HG03520 (cell line): ENCODE measurements around the gene ARID5A.
A peak's percentile ranks its signal among the peaks of the same experiment; 100 is the strongest.
"Not testable (repeated sequence)": the region's sequence is repeated elsewhere in the genome, so short reads cannot be mapped to it uniquely, and the experiment has no call there.

Experiments
- ATAC-seq: cut with Tn5 transposase; IDR thresholded peaks from one replicate; pipeline ENCODE4 v1.9.1; 2021; ENCODE audit warnings: mild to moderate bottlenecking, moderate library complexity; ENCODE audit not compliant: unreplicated experiment

Gene ARID5A

DNA sequence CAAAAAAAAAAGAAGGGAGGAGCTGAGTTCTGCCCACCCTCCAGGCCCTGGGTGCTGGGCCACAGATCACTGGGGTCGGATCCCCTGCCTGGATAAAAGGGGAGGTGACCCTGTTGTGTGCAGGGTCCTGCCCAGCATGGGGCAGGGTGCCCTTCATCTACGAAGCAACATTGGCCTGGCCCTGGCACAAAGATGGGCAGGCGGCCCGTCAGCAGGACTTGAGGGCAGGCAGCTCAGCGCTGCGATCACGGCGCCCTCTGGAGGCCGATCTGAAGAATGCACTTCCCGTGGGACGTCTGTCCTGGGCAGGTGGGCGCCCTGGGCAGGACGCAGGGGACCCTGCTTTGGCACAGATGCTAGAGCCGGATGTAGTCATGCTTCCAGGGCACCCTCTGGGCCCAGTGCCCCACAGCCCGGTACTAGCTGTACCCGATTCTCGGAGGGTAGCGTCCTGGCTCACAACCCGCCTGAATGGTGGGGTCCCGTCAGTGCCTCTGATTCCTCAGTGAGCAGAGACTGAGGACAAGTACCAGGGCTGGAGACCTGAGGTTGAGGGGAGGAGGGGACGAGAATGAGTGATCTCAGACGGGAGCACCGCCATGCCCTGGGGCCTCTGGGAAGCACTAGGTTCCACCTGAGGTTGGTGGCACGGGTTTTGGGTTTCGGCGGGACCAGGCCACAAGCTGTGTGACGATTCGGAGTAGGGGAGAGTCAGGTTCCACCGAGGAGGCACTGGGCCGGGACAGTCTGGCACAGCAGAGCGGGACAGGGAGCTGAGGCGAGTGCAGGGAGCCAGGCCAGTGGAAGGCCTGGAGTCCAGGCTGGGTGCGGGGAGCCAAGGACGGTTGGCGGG lies 18.0 kb downstream of the ARID5A start:
- ATAC-seq = peak; percentile 58

DNA sequence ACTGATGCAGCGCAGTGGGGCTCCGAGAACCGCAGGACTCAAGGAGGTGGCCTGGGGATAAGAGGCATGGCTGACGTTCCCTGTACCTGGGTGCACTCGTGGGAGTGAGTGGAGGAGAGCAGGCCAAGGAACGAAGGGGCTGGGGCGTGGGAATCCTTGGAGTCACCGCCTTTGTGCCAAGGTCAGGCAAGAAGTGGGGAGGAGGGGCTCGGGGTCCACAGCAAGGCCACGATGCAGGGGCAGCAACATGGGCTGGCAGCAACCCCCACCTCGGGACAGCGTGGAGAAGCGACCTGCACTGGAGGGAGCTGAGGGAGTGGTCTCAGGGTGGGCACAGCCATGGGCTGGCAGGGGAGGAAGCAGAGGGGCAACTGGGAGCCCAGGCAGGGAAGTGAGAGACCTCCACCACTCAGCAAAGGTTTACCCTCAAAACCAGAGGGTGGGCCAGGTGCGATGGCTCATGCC lies 18.6 kb downstream of the ARID5A start:
- ATAC-seq = no peak

DNA sequence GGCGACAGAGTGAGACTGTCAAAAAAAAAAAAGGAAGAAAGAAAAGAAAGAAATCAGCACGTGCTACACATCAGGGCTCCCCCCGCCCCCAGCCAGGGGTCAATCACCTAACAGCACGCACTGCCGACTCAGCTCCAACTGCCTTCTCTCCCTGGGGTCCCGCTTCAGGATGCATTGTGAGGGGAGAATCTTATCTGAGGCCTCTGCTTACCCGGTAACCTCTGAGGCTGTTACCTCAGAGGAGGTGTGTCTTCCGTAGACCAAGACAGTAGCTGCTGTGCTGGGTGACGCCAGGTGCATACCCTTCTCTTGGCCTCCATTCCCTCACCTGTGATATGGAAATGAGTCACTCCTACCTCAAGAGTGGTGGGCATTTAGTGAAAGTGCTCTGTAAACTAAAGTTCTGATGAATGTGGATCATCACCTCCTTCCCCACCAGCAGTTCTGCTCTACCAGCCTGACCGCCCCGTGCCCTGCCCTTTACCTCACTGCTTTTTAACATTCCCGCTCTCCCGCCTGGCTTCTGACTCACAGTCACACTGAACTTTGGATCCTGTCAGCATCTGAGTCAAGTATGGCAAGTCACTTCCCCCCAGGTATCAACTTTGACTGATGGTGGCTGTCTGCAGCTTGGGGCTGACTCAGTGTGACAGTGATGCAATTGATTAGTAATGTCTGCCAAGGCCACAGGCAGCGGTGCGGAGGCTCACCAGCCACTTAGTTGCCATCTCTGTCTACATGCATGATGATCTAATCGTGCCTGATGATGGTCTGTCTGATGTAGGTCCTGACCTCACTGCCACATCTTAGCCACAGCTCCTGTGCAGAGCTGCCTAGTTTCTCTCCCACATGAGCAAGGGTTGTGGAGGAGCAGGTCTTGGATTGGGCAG lies 20.1 kb downstream of the ARID5A start:
- no peak for ATAC-seq

DNA sequence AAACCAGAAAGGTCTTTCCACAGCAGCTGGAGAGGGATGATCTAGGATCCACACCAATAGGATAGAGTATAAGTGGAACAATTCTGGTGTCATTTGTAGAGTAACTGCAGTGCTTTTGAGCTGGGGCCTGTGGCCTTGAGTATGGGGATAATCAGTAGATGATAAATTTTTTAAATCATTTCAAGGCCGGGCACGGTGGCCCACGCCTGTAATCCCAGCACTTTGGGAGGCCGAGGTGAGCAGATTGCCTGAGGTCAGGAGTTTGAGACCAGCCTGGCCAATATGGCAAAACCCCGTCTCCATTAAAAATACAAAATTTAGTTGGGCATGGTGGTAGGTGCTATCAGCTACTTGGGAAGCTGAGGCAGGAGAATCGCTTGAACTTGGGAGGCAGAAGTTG lies 20.9 kb downstream of the ARID5A start:
- ATAC-seq = not testable (repeated sequence)

DNA sequence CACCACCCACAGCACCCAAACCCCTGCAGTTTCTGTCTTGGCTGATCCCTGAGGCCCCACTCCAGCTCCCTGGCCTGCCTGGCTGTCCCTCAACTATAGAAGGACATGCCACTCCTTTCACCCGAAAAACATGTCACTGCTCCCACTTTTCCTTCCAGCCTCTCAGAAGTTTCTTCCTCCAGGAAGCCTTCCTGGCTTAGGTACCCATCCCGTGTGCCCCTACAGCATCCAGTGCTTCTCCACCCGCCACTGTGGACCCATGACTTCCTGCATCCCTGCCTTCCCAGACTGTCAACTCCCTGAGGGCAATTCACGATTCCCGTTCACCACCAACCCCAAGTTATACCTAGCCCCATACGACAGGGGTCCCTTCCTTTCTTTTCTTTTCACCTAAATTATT lies 21.5 kb downstream of the ARID5A start:
- no peak for ATAC-seq

DNA sequence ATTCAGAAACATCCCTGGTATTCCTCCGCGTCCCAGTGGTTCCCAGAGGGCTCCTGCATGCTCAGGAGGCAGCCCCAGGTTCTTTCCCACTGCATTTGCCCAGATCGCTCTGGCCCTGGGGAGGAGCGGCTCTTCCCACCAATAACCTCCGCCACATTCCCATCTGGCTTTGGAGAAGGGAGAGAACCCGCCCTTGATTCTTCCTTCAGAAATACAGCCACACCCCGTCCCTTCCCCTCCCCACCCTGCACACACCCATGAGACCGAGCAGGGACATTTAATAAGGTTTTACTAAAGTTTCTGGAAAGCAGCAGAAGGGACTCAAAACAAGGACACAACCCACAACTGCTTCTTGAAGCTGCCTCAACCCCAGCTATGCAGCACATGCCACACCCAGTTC lies 21.9 kb downstream of the ARID5A start:
- no peak for ATAC-seq

DNA sequence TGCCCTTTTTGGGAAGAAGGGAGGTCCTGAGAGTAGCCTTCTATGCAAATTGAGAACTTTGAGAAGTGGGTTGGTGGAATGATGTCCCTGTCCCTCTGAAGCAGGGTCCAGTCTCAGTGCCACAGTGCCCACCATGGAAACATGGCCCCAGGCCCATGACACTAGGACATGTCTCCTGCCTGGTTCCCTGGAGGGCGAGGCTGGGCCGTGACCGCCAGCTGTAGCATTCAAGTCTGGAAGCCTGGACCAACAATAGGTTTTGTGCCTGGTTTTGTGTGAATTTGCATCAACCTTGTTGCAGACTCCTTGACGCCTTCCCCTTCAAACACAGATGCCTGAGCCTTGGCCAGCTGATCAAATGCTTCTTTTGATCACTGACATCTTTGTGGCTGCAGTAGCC lies 27.5 kb downstream of the ARID5A start:
- no peak for ATAC-seq

DNA sequence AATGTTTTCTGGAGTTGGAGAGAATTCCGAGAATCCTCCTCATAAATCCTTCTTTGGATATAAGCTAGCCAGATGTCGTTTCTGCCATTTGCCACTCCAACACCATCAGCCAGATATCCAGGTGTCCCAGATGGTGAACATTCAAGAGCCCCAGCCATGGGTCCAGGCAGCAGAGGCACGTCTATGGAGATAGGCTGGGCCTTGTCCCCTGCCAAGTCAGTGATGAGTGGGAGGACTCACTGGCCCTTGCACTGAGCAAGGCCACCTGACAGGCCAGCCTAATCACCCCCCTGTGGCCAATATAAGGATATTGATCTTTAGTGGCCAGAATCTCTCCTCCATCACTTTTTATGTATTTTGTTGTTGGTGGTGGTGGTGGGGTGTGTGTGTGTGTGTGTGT lies 28.0 kb downstream of the ARID5A start:
- no peak for ATAC-seq

DNA sequence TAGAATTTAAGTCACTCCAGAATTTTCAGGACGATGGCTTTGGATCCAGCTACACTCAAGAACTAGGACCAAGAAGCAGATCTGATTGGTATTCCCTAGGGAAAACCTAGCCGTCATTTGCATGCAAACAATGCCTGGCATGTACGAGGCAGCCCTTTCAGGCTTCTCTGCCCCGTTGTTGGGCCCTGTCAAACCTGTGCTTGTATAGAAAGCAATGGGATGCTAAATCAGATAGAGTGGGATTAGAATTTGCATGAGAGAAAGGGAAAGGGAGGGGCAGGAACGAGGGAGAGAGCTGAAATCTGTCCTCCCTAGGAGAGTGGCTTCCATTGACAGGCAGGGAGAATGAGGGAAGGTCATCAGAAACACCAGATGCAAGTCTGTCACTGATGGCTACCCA lies 28.6 kb downstream of the ARID5A start:
- ATAC-seq = no peak

DNA sequence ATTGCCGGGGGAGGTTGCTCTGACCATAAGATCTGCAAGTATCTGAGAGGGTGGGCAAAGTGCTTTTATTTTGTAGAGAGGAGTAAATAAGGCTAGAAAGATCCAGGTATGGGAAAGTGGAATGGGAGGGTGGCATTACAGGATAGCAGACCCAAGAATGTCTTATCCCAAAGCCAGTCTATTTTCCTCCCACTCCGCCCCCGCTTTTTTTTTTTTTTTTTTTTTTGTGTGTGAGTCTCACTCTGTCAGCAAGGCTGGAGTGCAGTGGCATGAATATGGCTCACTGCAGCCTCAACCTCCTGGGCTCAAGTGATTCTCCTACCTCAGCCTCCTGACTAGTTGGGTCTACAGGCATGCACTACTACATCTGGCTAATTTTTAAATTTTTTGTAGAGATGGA lies 31.5 kb downstream of the ARID5A start:
- ATAC-seq = no peak

DNA sequence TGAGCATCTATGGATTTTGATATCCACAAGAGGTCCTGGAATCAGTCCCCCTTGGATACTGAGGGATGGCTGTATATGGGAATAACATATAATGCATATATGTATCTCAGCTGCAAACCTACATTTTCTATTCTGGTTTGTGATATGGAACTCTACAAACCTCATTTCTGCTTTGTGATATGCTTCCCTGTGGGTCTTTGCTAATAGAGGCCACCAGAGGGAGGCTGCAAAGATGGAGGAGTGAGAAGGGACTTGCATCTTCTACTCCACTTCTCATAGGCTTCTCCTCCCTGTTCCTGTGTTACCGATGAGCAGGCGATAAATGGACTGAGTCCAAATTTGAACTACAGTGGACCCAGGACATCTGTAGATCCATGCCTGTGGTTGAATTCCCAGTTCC lies 37.8 kb downstream of the ARID5A start:
- no peak for ATAC-seq

DNA sequence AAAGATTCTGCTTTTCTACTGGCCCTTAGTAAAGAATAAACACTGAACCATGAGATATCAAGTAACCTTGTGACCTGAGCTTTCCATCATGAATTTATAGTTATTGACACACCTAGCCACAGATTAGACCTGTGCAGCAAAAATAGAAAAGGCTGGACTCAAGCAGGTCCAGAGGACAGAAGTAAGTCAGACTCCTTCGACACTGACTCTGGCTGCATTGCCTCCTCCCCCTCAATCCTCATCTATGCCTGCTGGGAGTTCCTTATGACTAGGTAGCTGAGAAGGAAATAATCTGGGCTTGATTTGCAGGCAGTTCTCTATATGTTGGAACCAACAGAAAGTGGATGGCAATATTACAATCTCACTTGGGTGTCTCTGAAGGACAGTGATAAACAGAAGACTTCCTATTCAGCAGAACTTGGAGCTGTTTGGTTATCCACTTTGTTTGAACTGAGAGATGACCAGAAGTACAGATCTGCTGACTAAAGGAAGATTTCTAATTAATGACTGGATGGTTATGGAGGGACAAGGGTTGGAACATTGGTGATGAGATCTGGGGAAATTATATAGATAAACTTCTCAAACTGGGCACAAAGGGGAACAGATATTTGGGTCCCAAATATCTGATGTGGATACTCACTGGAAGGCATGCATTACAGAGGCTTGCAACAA lies 39.4 kb downstream of the ARID5A start:
- no peak for ATAC-seq

DNA sequence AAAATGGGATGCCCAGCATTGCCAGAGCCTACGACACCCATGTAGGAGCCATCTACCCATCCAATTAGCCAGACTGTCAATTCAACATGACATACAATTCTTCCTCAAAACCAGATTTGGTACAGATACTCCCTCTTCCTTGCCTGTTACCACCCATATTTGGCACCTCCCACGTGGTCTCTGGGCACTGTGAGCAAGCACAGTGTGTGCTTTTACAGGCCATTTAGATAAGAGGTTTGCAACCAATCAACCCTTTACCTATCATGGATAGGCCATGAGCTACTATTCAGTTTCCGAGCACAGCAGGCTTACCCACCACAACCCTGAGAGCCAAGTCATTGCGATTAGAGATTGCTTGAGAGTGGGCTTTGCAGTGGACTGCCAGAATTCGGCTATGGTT lies 40.9 kb downstream of the ARID5A start:
- no peak for ATAC-seq

DNA sequence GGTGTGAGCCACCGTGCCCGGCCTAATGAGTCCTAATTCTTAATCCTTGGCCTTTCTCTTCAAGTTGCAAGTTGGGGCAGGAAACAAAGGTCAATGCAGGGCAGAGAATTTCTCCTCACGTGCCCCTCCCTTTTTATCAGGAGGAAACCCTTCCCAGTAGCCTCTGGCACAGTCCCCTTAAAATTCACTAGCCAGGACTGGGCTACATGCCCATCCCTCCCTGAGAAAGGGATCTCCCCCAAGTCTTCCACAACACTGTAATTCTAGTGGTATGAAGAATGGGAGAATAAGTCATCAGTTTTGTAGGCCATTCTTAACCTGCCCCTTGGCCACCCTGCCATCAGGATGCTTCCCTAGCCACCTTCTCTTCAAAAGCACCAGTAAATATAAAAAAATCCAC lies 42.2 kb downstream of the ARID5A start:
- no peak for ATAC-seq

DNA sequence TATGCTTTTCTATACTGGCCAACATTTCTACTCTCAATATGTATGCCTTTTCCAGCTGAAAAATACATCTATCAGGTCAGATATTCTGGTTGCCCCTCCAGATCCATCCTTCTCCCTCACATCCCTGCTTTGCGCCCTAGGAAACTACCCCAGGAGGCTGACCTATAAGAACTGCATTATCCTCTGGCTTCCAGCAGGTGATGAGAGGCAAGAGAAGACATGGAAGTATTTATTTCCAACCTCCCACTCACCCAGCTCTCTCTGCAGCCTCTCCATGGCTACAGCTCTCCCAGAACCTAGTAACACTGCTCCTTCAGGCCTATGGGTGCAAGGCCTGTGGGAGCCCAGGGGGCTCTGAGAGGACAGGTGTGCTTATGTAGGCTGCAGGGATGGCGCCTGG lies 42.9 kb downstream of the ARID5A start:
- no peak for ATAC-seq

DNA sequence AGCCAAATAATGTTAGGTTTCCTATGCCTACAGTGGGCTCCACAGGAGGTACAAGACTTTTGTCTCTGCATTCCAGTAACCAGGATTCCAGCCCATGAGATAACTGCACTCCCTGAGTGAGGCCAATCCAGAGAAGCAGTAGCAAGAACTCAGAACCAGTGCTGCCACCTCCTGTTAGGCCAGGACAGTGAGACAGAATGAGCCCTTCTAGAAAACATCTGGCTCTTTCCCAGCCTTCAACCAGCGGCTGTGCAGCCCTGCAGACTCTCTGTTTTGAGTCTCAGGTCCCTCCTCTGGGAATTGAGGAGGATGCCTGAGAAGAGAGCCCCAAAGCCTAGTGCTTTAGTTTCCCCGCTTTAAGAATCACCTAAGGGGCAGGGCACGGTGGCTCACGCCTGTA lies 44.2 kb downstream of the ARID5A start:
- no peak for ATAC-seq

DNA sequence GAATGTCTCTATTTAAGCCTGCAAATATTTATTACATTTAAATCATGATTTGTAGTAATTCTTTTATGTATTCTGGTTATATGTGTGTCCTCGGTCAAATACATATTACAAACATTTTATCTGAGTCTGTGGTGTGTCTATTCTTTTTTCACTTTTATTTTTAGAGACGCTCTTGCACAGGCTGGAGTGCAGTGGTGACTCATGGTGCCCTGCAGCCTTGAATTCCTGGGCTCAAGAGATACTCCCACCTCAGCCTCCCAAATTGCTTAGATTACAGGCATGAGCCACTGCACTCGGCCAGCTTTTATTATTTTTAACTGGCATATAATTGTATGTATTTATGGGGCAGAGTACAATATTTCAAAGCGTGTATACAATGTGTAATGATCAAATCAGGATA lies 47.5 kb downstream of the ARID5A start:
- no peak for ATAC-seq

DNA sequence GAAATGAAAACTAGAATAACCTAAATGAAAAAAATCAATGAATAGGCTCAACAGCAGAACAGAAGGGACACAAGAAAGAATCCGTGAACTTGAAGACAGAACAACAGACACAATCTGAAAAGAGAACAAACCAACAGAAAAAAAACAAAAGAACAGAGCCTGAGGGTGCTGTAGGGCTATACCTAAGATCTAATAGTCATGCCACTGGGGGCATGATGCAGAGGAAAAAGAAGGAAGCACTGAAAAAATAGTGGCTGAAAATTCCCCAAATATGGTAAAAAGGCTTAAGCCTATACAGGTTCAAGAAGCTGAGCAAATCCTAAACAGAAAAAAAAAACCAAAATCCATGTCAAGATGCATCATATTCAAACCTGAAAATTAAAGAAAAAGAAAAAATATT lies 51.3 kb downstream of the ARID5A start:
- no peak for ATAC-seq

DNA sequence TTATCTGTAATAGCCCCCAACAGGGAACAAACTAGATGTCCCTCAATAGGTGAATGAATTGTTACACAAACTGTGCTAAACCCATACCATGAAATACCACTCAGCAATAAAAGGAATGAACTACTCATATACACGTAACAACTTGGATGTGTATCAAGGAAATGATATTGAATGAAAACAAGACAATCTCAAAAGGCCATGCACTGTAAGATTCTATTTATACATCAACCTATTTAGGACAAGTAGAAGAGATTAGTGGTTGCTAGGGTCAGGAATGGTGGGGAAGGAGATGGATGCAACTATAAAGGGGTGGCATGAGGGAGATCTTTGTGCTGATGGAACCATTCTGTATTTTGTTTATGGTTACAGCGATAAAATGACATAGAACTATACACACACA lies 54.5 kb downstream of the ARID5A start:
- ATAC-seq = no peak

DNA sequence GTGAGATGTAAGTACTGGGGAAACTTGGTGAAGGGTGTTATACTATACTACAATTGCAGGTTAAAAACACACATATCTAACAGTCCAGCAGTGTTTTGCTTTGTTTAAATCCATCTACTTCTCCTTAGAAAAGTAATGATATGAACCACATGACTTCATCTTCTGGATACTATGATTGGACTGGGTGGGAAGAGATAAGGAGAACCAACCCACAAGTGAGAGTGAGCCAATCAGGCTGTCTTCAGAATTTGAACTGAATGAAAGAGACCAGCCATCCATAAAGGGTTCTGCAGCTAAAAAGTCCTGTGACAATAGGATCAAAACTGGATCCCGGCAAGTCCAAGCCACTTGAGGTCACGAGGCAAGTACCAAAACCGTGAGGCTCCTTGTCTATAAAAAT lies 54.9 kb downstream of the ARID5A start:
- no peak for ATAC-seq

DNA sequence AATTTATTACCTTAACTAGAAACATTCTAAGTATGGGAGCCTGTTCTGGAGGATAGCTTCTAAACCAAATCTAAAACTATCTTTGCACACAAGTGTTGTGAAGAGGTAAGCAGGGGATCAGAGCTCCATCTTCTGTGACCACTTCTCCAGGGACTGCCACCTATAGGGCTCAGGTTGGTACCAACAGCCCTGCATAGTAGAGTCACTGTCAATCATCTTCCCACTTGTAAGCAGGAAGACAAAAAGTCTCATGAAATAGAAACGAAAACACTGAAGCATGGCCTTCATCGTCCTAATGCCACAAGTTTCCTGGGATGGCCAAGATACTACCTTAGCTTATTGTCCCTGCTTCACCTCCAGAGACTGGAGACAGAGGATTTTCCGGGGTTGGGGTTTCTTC lies 57.7 kb downstream of the ARID5A start:
- no peak for ATAC-seq
